CD4-positive, alpha-beta T cell treated with Interleukin-6 at 100 ng/mL for 8 hours (primary cell): ENCODE data around the gene SLC44A5.

Experiments
- DNase-seq: peaks from one replicate; pipeline ENCODE4 v3.0.0-alpha.2; 2020; ENCODE audit warnings: mixed read lengths, low spot score

Gene SLC44A5

GRCh38 chr1:75588779-75589475 lies 22.0 kb downstream of the SLC44A5 start:
- no peak for DNase-seq

- DNase-seq, result no peak
These were observed 23.2 kb downstream of the SLC44A5 start for GRCh38 chr1:75587692-75588091.

DNA sequence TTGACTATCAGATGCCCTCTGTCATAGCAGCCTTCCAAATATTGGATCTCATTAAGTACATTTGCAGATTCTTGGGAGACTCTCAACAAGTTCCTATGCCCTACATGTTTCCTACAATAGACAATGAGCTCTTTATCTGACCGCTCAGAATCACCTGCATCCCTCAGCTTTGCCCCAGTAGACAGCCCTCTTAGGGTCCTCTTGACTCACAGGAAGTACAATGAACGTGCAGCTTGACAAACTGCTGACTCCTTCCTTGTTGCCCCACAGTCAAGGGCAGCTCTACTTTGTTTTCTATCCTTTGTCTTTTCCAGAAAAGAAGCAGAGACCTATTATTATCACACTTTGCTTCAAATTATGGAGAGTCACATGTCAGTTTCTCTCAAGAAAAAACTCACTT lies 27.6 kb downstream of the SLC44A5 start:
- DNase-seq, result no peak

- DNase-seq, result no peak
These were observed 28.1 kb downstream of the SLC44A5 start for GRCh38 chr1:75582725-75583261.

GRCh38 chr1:75579046-75579445 lies 31.9 kb downstream of the SLC44A5 start:
- no peak for DNase-seq

DNA sequence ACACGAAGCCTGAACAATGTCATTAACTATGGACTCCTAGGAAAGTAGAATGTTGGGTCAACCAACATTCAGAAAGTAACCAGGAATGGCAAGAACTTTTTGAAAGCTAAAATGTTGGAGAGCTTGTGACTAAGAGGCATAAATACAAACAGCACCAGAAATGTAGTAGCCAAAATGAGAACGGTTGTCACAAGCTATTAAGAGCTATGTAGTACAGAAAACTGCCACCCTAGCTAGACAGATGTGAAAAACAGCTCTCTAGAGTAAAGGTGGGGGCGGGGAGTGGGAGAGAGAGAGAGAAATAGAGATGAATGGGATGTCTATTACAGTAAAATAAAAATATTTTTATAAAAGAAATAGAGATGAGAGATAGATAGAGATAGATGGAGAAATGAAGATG lies 35.1 kb downstream of the SLC44A5 start:
- no peak for DNase-seq

DNA sequence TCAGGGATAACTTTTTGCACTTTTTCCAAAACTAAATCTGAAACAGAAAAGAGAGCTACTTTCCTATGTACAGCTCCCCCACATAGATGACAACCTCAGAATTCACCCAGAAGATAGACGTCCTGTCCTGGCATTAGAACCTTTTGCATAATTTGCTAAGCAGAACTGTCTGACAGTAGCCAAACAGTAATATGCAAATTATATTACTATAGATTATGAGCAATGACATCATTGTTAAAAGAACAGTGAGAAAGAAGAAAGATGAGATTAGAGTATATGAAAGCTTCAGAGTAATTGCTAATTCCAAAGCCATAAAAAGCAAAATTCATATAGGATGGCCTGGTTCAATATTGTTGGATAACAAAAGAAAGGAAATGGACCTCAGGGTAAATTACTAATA lies 43.7 kb downstream of the SLC44A5 start:
- DNase-seq, result no peak

GRCh38 chr1:75559800-75560199 lies 51.1 kb downstream of the SLC44A5 start:
- no peak for DNase-seq

DNA sequence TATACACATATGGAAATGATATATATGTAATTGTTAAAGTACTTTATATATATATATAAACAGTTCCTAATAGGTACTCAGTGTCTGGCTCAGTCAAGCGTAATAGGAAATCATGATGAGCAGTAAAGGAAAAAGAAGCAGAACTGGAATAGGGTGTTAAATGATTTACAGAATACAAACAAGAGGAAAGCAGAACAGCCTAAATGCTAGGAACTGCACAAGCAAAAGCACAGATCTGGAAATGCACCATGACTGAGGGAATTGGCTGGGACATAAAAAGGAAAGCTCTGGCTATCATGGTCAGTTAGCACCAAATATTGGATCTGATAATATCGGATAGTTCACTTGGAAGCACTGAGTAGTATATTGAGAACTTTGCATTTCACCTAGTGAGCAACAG lies 51.8 kb downstream of the SLC44A5 start:
- no peak for DNase-seq

- DNase-seq, result no peak
These were observed 56.0 kb downstream of the SLC44A5 start for GRCh38 chr1:75554870-75555269.

DNA sequence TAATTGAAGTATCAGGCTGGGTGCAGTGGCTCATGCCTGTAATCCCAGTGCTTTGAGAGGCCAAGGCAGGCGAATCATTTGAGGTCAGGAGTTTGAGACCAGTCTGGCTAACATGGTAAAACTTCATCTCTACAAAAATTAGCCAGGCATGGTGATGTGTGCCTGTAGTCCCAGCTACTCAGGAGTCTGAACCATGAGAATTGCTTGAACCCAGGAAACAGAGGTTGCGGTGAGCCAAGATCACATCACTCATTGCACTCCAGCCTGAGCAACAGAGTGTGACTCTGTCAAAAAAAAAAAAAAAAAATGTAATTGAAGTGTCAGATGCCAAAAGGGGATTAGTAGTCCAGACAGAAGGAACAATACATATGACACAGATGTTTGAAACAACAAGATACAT lies 56.7 kb downstream of the SLC44A5 start:
- DNase-seq, result no peak

- DNase-seq, result no peak
These were observed 60.4 kb downstream of the SLC44A5 start for GRCh38 chr1:75550559-75550958.

- no peak for DNase-seq
These were observed 62.0 kb downstream of the SLC44A5 start for GRCh38 chr1:75548721-75549480.

DNA sequence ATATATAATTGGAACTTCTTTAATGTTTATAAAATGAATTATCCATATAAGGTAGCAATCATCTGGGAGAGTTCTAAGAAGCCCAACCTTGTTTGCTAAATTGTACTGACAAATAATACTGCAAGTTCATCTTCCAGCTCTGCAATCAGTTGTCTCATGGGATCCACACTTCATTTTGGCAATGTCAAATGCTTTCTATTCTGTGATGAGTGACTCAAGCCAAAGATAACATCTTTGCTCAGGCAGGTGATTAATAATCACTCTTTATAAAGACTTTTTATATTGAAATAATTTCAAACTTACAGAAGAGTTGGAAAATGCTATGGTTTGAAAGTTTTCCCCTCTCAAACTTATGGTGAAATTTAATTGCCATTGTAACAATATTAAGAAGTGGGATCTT lies 67.2 kb downstream of the SLC44A5 start:
- no peak for DNase-seq

DNA sequence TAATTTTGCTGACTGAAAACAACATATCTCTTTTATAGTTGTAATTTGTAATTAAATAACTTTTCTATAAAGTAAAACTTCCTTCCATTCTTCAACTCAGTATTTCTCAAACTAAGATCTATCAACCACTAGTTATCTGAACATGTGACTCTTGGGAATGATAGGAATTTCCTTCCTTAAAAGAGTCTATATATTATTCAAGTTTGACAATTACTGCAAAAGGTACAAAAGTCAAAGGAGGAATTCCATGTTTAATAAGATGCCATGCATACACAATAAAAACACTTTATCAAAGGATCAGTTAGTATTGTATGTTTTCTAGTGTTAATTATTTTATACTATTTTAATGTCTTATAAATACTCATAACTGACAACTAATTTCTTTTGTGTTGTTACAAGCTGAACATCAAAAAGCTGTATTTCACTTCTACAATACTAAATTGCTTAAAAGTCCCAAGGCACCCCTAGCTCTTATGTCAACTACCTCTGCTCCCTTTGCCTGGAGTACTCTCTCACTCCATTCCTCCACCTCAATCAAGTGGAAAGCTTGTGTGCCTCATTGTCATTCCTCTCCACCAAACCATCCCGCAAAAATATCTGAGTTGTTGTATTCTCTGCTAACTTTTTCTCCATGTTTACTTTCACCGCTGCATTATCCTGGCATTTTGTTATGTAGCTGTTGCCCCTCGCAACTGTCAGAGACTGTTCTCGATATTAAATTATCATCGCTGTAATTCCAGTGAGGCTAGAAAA lies 67.9 kb downstream of the SLC44A5 start:
- DNase-seq, result no peak

GRCh38 chr1:75539230-75540116 lies 71.4 kb downstream of the SLC44A5 start:
- DNase-seq, result no peak

DNA sequence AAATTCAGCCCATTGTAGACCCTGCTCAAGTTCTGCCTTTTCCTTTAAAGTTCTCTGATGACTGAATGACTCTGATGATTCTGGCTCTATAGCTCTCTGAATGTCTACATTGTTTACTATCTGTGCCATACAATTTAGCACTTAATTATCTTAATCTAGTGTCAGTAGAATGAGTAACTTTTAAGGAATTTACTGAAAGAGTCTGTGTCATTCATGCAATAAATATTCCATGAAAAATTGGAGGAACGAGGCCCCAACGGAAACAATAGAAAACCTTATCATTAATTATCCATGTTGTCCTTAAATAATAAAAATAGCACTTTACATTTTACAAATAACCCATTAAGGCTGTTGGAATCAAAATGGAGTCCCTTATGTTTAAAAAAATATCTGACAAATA lies 77.8 kb downstream of the SLC44A5 start:
- DNase-seq, result no peak

DNA sequence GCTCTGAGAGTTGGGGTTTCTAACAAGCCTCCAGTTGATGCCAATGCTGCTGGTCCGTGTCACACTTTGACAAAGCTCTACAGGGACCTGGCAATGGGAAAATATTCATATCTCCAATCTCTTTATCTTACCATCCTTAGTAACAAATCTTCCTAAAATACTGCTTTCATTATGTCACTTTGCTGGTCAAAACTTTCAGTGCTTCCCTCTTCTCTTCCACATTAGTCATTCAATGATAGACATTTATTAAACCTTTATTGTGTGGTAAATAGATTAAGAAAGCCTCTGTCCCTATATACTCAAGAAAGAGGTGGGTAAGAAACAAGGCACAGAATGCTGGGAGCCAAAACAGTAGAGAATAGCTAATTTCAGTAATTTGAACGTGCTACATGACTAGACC lies 79.3 kb downstream of the SLC44A5 start:
- no peak for DNase-seq

DNA sequence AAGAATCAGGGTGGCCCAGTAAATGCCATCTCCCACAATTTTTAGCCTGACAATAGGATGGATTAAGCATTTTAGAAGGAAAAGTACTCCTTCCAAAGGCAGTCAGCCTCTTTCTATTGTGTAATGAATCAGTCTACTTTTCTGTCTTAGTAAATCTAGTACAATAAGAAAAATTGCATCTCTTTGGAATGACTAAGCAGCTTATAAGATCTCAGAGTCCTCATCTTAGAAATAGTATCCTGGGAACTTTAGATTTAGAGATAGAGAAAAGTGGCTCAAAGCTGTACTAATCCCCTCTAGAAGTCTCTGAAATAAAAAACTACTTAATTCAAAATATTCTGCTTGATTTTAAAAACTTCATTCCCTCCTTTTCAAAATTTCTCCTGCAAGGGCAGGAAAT lies 81.4 kb downstream of the SLC44A5 start:
- DNase-seq, result no peak

- DNase-seq, result no peak
These were observed 82.9 kb downstream of the SLC44A5 start for GRCh38 chr1:75528001-75528400.

DNA sequence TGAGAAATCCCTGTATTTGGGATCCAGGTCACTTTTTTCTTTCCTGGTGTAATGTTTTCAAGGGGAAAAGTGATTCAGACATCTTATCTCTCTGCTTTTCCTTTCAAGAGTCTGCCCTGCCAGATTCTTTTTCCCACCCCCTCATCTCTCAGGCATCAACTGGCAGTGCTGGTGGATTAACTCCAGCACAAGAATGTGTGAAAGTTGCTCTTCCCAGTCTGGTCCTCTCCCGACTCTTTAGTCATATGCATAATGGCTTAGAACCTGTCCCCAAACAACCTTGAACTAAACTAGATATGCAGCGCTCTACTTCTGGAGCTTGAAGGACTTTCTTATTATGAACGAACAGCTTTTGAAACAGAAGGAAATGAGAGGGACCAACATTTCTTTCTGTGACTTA lies 88.5 kb downstream of the SLC44A5 start:
- DNase-seq, result no peak

- DNase-seq, result no peak
These were observed 89.3 kb downstream of the SLC44A5 start for GRCh38 chr1:75521658-75522057.
